AG09319 (cell line): Measurements from ENCODE around the gene KCNQ2.
A peak's percentile ranks its signal among the peaks of the same experiment; 100 is the strongest.

Experiments used
- DNase-seq: peaks from one replicate; pipeline ENCODE4 v3.0.0-alpha.2; 2010; ENCODE audit warnings: low read depth; ENCODE audit errors: extremely low read depth
- CTCF ChIP-seq: IDR thresholded peaks from 2 replicates; pipeline ENCODE4 v1.5.1; 2011; ENCODE audit warnings: low read depth, mild to moderate bottlenecking, inconsistent platforms, low read length, moderate library complexity

The KCNQ2 gene

GRCh38 chr20:63440366-63440955 lies 32.0 kb downstream of the KCNQ2 start:
- TF ChIP-seq CTCF = no peak
- no peak for DNase-seq

- no peak for TF ChIP-seq CTCF
- no peak for DNase-seq
These were observed 32.6 kb downstream of the KCNQ2 start for GRCh38 chr20:63439866-63440265.

- no peak for DNase-seq
- TF ChIP-seq CTCF = no peak
These were observed 34.3 kb downstream of the KCNQ2 start for GRCh38 chr20:63438121-63438520.

GRCh38 chr20:63435552-63435951 lies 36.9 kb downstream of the KCNQ2 start:
- DNase-seq = no peak
- TF ChIP-seq CTCF = no peak

DNA sequence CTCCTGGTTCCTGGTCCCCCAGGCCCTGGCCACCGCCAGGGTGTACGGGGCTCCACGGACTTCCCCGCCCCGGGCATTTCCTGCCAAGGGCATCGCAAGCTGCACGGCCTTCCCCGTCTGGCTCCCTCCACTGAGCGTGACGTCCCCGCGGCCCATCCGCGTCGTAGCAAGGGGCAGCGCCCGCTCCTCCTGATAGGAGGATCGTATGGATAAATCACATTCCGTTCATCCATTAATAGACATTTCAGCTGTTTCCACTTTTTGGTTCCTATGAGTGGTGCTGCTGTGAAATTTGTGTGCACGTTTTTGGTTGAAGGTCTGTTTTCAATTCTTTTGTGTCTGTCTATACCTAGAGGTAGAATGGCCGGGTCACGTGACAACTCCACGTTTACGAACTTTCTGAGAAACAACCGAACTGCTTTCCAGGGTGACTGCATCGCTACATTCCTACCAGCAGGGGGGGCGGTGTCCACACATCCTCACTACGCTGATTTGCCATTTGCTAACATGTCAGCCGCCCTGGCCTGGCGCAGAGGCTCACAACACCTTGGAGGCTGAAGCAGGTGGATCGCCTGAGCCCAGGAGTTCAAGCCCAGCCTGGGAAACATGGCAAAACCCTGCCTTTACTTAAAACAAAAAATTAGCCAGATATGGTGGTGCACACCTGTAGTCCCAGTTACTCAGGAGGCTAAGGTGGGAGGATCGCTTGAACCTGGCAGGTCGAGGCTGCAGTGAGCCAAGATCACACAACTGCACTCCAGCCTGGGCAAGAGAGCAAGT lies 37.7 kb downstream of the KCNQ2 start:
- DNase-seq = peak; percentile 10
- TF ChIP-seq CTCF = peak; percentile 69

GRCh38 chr20:63433756-63434531 lies 38.5 kb downstream of the KCNQ2 start:
- TF ChIP-seq CTCF = no peak
- DNase-seq = no peak

- TF ChIP-seq CTCF = no peak
- no peak for DNase-seq
These were observed 39.1 kb downstream of the KCNQ2 start for GRCh38 chr20:63433351-63433750.
